ENCODE data around the gene SLC23A2.
"Not testable (repeated sequence)": the region's sequence is repeated elsewhere in the genome, so short reads cannot be mapped to it uniquely, and the experiment has no call there.

SLC23A2 gene

DNA sequence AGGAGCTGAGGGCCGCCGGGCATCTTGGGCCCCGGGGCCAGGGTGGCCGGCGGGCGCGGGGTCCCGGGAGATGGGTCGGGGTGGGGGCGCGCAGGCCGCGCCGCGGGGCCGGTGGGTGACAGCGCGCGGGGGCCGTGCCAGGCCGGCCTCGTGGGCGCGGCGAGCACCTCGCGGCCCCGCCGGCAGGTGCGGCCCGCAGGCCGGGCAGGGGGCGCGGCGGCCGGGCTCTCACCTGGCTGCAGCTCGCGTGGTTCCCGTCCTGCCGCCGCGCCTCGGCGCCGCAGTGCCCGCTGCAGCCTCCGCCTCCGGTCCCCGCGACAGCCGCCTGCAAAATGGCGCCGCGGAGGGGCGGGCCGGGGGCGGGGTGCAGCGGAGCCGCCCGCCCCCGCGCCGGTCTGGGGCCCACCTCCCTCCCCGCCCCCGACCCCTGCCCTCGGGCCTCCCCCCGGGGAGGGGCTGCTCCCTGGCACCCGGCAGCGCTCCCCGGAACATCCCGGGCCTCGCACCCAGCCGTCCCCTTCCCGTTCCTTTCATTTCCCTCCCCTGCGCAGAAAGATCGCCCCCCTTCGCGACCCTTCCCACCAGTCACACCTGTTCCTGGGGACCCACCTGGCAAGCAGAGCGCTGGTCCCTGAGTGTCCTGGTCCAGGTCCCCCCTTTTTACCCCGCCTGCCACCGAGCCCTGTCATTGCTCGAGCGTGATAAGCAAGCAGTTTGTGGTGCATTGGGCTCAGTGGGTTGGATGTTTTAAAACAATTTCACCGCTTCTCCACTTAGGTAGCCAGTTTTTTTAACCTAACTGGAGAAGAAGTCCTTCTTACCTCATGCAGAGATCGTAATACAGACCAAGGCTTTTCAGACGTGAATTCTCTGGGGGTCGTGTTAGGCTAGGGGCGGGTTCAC lies at the start of gene SLC23A2:
SLC23A2 (minus strand) TSS at position 337 of the 903 bp plus-strand sequence. CDS start 68,948 bp downstream, outside the sequence.
- DNase-seq, result peak; percentile 39

- no peak for DNase-seq
Observed at GRCh38 chr20:5046656-5047339, 45.5 kb upstream of the SLC23A2 start.

DNA sequence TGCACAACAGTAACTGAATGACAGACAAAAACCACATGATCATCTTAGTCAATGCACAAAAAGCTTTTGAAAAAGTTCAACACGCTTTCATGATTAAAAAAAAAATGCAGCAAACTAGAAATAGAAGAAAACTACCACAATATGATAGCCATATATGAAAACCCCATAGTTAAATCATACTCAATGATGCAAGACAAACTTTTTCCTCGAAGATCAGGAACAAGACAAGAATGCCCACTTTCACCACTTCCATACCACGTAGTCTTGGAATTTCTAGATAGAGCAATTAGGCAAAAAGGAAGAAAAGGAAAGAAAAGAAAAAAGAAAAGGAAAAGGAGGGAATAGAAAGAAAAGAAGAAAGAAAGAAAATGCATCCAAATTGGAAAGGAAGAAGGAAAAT lies 44.6 kb upstream of the SLC23A2 start:
- DNase-seq, result no peak

DNA sequence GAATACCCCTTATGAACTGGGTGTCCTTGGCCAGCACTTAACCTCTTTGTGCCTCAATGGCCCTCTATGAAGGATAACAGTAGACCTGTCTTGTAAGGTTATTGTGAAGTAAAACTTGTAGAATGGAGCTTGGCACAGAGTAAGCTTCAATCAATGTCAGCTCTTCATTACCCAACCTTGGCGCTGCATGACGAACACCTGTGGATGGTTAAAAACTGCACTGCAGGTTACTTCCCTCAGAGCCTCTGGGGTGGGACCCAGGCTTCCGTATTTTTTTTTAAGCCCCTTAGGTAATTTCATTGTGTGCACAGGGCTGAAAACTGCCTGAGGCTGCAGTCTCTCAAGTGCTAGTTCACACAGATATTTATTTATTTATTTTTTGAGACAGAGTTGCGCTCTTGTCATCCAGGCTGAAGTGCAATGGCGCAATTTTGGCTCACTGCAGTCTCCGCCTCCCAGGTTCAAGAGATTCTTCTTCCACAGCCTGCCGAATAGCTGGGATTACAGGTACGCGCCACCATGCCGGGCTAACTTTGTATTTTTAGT lies 42.8 kb upstream of the SLC23A2 start:
- DNase-seq, result no peak

DNA sequence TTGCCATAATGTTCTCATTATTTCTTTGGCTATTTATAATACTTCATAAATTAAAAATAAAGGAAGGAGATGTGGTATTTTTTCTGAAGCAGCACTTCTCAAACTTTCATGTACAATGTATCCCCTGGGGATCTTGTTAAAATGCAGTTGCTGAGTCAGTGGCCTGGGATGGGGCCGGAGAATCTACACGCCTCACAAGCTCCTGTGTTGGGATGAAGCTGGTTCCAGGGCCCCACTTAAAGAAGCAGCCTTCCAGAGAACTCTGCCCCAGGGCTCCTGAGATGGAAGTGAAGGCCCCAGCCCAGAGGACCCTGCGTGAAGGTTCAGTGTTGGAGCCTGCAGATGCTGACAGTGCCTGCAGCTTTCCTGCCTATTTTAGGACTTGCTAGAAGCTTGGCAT lies 40.1 kb upstream of the SLC23A2 start:
- no peak for DNase-seq

DNA sequence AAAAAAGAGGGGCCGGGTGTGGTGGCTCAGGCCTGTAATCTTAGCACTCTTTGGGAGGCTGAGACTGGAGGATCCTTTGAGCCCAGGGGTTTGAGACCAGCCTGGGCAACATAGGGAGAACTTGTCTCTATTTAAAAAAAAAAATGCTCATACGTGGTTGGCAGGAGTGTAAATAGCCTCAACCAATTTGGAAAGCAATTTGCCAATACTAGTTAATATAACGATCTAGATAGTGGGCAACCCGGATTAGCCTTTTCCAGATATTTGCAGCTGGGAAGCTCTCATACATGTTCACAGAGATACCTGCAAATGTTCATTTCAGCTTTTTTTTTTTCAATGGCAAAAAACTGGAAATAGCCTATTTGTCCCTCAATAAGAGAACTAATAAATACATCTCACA lies 39.0 kb upstream of the SLC23A2 start:
- no peak for DNase-seq

DNA sequence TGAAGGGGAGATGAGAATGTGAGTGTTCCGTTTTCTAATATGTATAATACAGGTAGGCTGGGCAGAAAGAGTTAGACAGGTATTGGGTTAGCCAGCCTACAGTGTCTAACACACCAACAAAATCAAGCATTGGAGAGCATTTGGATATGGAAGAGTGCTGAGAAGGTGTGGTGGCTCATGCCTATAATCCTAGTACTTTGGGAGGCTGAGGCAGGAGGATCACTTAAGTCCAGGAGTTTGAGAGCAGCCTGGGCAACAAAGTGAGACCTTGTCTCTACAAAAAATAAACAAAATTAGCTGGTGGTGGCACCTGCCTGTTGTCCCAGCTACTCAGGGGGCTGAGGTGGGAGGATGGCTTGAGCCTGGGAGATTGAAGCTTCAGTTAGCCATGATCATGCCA lies 38.6 kb upstream of the SLC23A2 start:
- DNase-seq, result no peak

DNA sequence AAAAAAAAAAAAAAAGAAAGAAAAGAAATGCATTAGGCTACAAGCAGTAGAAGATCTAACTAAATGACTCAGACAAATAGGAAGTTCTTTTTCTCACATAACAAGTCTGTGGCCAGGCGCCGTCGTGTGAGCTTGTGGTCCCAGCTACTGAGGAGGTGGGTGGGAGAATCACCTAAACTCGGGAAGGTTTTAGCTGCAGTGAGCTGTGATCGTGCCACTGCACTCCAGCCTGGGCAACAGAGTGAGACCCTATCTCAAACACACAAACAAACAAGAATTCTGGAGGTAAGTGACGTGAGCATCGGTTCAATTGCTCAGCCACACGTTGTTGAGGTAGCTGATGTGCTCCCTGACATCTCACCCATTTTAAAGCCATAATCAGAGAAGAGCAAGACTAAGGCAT lies 37.9 kb upstream of the SLC23A2 start:
- DNase-seq, result no peak

DNA sequence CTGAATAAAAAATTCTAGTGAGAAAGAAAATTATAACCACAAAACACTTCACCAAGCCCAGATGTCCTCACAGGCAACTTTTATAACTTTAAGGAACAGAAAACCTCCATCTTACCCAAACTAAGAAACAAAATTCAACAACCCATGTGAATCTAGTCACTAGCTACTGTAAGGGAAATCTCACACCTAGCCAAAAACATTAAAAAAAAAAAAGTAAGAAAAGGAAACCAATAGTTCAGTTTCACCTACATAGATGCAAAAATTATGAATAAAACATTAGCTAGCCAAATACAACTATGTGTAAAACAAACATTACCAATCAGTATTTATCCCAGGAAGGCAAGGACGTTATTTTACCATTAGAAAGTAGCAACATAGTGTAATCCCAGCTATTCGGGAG lies 35.5 kb upstream of the SLC23A2 start:
- DNase-seq, result no peak

DNA sequence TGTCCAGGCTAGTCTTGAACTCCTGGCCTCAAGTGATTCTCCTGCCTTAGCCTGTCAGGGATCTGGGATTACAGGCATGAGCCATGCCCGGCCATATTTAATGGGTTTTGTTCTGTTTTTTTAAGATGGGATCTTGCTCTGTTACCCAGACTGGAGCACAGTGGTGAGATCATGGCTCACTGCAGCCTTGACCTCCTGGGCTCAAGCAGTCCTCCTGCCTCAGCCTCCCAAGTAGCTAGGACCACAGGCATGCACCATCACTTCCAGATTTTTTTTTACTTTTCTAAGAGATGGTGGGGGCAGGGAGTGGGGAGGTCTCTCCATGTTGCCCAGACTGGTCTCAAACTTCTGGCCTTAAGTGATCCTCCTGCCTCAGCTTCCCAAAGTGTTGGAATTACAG lies 34.2 kb upstream of the SLC23A2 start:
- not testable (repeated sequence) for DNase-seq

DNA sequence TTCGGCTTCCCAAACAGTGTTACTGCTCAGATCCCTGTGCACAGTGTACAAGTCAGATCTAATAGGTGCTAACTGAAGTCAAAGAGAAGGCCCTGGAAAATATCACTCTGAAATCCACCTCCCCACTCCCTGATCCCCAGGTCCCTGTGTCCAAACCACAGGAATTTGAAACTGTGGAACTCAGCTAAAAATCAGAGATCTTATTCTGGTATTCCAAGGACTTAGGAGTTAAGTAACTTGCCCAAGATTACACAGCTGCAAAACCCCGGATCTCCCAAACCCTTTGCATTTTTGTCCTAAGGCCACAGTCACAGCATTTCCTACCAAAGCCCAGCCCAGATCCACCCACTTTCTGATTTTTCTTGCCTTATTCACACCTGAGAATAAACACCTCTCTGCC lies 32.3 kb upstream of the SLC23A2 start:
- DNase-seq, result no peak

GRCh38 chr20:5031701-5032100 lies 30.4 kb upstream of the SLC23A2 start:
- not testable (repeated sequence) for DNase-seq

DNA sequence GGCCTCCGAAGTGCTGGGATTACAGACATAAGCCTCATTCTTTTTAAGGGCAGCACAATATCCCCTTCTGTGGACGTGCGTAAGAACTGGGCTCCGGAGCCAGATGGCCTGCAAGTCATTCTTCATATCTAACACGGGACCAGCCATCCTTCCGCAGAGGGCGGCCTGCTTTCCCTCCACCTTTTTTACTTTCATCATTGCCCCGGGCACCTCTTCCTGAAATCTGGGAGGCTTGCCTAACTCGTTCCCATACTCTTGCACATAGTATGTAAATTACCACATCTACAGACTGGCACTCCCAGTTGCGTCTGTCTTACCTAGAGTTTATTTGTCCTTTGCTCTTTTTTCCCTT lies 29.9 kb upstream of the SLC23A2 start:
- no peak for DNase-seq

GRCh38 chr20:5030348-5031205 lies 29.3 kb upstream of the SLC23A2 start:
- DNase-seq, result peak; percentile 1

DNA sequence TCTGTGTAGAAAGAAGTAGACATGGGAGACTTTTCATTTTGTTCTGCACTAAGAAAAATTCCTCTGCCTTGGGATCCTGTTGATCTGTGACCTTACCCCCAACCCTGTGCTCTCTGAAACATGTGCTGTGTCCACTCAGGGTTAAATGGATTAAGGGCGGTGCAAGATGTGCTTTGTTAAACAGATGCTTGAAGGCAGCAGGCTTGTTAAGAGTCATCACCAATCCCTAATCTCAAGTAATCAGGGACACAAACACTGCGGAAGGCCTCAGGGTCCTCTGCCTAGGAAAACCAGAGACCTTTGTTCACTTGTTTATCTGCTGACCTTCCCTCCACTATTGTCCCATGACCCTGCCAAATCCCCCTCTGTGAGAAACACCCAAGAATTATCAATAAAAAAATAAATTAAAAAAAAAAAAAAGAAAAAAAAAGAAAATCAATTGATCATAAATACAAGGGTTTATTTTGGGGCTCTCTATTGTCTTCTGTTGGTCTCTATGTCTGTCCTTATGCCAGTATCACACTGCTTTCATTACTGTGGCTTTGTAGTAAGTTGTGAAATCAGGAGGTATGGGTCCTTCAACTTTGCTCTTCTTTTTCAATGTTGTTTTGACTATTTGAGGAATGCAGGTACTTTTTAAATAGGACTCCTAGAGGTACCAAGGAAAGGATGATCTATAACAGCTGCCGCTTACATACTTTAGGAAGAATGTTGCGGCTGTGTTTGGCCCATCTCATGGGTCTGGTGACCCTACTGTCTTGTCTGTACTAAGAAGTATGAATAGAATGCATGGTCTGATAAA lies 27.1 kb upstream of the SLC23A2 start:
- DNase-seq, result not testable (repeated sequence)

GRCh38 chr20:5024982-5025381 lies 23.7 kb upstream of the SLC23A2 start:
- no peak for DNase-seq

DNA sequence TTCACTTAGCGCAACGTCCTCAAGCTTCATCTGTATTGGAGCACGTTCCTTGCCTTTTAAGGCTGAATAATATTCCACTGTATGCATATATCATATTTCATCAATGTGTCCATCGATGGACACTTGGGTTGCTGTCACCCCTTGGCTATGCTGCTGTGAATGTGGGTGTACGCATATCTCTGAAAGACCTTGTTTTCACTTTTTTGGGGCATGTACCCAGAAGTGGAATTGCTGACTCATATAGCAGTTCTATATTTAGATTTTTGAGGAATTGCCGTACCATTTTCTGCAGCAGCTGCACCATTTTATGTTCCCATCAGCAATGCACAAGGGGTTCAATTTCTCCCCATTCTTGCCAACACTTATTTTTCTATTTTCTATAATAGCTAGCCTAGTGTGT lies 22.8 kb upstream of the SLC23A2 start:
- no peak for DNase-seq

- DNase-seq, result not testable (repeated sequence)
Observed at GRCh38 chr20:5023171-5023570, 21.9 kb upstream of the SLC23A2 start.

DNA sequence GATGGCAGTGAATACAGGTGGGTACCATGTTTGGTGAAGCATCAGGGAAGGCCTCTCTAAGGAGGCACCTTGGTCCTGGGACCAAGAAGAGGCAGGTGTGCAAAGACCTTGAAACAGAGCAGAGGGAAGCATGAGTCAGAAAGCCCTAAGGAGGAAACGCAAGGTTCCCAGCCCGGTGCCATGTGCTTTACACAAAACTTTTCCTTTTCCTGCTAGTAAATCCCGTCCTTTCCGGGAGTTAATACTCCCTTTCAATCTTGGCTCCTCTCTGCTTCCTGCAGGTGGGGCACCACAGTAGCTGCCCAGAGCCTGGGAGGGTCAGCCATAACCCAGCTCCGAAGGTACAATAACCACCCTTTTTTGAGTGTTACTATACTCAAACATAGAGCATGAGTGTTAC lies 19.4 kb upstream of the SLC23A2 start:
- DNase-seq, result no peak

GRCh38 chr20:5013682-5014447 lies 12.6 kb upstream of the SLC23A2 start:
- DNase-seq, result no peak

- DNase-seq, result no peak
Observed at GRCh38 chr20:5008759-5009158, 7.4 kb upstream of the SLC23A2 start.
